GM19328 (cell line): Measurements from ENCODE around the gene RNU5D-1.
A peak's percentile ranks its signal among the peaks of the same experiment; 100 is the strongest.

Experiments used
- ATAC-seq: cut with Tn5 transposase; IDR thresholded peaks from one replicate; pipeline ENCODE4 v1.9.1; 2021; ENCODE audit warnings: mild to moderate bottlenecking, moderate library complexity; ENCODE audit not compliant: unreplicated experiment

The RNU5D-1 gene

GRCh38 chr1:44733784-44734183 is 2.8 kb upstream of the RNU5D-1 start:
- ATAC-seq: no peak

- ATAC-seq: no peak
These were observed 2.4 kb upstream of the RNU5D-1 start for GRCh38 chr1:44733365-44733764.

- no peak for ATAC-seq
These were observed 5.8 kb downstream of the RNU5D-1 start for GRCh38 chr1:44724955-44725698.

- ATAC-seq: no peak
These were observed 6.5 kb downstream of the RNU5D-1 start for GRCh38 chr1:44724296-44724954.

GRCh38 chr1:44723496-44724295 is 7.3 kb downstream of the RNU5D-1 start:
- ATAC-seq: no peak

- no peak for ATAC-seq
These were observed 7.9 kb downstream of the RNU5D-1 start for GRCh38 chr1:44723064-44723463.

GRCh38 chr1:44721485-44722361 is 9.2 kb downstream of the RNU5D-1 start:
- peak; percentile 63 for ATAC-seq

GRCh38 chr1:44720281-44720680 is 10.7 kb downstream of the RNU5D-1 start:
- no peak for ATAC-seq

GRCh38 chr1:44719318-44719717 is 11.7 kb downstream of the RNU5D-1 start:
- no peak for ATAC-seq

GRCh38 chr1:44718091-44718490 is 12.9 kb downstream of the RNU5D-1 start:
- no peak for ATAC-seq

GRCh38 chr1:44717653-44718052 is 13.3 kb downstream of the RNU5D-1 start:
- no peak for ATAC-seq

- no peak for ATAC-seq
These were observed 13.8 kb downstream of the RNU5D-1 start for GRCh38 chr1:44717156-44717555.

GRCh38 chr1:44714944-44715571 is 15.9 kb downstream of the RNU5D-1 start:
- ATAC-seq: no peak

- no peak for ATAC-seq
These were observed 16.4 kb downstream of the RNU5D-1 start for GRCh38 chr1:44714532-44714931.

- ATAC-seq: no peak
These were observed 17.6 kb downstream of the RNU5D-1 start for GRCh38 chr1:44713321-44713781.

GRCh38 chr1:44707959-44708831 is 22.8 kb downstream of the RNU5D-1 start:
- no peak for ATAC-seq

- ATAC-seq: no peak
These were observed 23.7 kb downstream of the RNU5D-1 start for GRCh38 chr1:44707112-44707881.

GRCh38 chr1:44705938-44706337 is 25.0 kb downstream of the RNU5D-1 start:
- ATAC-seq: no peak
